ENCODE results near the gene FRYL.
"Not testable (repeated sequence)": the region's sequence is repeated elsewhere in the genome, so short reads cannot be mapped to it uniquely, and the experiment has no call there.

Gene FRYL

DNA sequence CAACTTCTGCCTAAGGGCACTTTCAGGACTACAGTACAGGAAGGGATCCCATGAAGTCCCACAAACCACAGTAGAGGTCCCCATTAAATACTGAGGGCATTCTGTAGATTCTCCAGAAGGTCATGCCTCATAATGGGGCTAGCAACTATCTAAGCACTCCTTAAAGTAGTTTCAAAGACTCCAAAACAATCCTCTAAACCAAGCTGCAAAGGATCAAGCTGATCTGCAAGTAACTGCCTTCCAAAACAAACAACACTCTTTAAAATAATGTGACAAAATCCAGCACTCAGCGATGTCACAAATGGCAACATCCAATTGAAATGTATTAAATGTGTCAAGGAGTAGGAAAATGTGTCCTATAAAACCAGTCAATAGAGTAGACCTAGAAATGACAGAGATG is 118.7 kb downstream of the FRYL start:
- DNase-seq (ENCODE audit: low spot score), result no peak

DNA sequence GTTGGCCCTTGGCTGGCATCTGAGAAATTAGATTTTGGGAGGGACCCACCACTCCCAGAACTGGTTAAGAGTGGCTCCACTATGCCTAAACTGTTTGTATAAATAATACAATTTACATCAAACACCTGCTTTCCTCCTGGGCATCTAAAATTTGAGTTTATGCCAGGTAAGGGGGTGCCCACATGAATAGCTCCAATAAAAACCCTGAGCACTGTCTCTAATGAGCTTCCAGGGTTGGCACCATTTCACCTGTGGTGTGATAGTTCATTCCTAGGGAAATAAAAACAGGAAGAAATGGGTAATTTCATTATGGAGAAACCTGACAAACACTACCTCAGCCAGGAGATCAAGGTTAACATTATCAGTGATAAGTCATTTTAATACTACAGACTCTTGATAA is 119.7 kb downstream of the FRYL start:
- DNase-seq (ENCODE audit: low spot score), result no peak

DNA sequence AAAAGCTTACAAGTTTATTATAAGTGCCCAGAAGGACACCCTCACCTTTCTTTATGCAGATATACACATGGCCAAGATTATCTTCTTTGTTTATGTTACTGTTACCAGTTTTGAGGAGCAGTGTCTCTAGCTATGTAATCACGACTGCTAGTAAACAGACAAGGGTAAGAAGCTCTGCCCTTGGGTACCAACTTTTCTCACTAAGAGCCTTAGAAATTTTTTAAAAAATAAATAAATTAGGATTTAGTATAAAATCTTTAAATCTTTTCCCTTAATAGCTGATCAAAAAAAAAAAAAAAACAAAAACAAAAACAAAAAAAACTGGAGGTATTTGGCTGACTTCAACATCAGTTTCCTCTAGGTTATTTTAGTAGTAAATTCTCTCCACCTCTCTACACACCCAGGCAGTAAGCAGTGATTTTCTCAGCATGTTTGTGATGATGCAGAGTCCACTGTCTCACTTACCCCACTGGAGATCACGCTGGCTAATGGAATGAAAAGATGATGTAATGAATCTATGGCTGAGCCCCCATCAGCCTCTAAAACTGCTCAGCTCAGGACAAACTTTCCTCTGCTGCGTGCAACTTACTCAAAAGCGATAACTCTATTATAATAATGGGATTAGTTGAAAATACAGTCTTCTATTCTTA is 125.9 kb downstream of the FRYL start:
- DNase-seq (ENCODE audit: low spot score), result no peak

- no peak for DNase-seq (ENCODE audit: low spot score)
These were observed 126.7 kb downstream of the FRYL start for GRCh38 chr4:48653217-48654014.

GRCh38 chr4:48651914-48652313 is 128.2 kb downstream of the FRYL start:
- no peak for DNase-seq (ENCODE audit: low spot score)

- DNase-seq (ENCODE audit: low spot score), result no peak
These were observed 130.6 kb downstream of the FRYL start for GRCh38 chr4:48649505-48649904.

DNA sequence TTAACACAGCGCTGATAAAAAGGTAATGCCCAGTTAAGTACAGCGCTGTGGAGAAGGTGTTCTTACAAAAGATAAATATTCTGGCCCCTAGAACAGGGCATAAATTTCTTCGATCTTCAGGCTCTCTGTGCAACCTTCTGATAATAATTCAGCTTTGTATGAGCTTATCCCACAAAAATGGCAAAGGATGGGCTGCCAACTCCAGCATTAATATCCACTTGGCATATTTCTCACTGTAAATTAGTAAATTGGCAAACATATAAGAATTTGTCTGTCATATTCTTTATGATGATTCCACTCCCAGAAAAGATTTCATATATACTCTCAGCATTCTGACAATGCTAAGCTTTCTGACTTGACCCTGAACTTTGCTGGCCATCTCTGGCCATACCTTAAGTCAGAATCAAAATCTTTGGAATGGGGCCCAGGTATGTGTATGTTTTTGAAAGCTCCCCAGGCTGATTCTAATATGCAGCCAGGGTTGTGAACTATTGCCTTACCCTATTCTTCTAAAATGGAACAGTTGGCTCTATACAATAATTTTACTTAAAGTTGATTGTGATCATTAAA is 134.8 kb downstream of the FRYL start:
- DNase-seq (ENCODE audit: low spot score), result no peak

DNA sequence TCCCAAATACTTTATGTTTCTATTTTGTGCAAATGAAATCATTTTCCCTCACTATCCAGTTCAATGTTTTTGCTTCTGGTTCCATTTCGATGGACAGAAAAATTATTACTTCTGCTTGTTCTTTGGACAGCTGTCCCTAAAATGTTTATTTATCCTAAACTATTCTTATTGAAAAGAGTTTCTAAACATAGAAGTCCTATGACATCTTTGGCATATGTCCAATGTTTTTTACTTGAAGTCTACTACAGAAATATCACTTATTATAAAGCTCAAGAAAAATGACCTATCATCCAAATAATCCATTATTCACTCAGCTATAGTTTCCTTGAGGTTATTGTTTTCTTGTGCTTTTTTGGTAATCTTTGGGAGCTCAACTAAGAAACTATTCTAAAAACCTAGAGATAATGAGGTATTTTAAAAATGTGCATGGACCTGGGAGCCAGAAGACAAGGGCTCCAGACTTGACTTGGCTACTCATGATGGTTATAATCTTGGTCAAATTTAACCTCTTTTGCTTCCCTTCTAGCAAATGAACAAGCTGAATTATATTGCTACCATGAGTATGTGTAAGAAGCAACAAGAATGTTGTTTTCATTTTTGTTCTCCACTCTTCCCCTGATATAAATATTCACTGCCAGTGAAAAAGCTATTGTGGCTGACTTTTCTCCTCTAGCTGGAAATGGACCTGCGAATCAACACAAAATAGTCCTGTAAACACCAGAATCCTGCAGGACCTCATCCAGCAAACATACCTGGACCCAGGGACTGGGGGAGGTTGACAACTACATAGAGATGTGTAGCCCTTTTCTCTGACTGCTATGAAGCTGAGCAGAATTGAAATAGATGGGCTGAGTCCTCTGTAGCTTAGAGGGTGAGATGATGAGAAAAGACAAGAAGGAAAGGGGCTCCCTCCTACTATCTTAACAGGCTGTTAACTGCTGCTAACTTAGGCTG is 137.4 kb downstream of the FRYL start:
- no peak for DNase-seq (ENCODE audit: low spot score)

GRCh38 chr4:48641401-48641800 is 138.7 kb downstream of the FRYL start:
- DNase-seq (ENCODE audit: low spot score), result no peak

GRCh38 chr4:48640699-48641098 is 139.4 kb downstream of the FRYL start:
- DNase-seq (ENCODE audit: low spot score), result no peak

- DNase-seq (ENCODE audit: low spot score), result no peak
These were observed 139.9 kb downstream of the FRYL start for GRCh38 chr4:48640225-48640624.

DNA sequence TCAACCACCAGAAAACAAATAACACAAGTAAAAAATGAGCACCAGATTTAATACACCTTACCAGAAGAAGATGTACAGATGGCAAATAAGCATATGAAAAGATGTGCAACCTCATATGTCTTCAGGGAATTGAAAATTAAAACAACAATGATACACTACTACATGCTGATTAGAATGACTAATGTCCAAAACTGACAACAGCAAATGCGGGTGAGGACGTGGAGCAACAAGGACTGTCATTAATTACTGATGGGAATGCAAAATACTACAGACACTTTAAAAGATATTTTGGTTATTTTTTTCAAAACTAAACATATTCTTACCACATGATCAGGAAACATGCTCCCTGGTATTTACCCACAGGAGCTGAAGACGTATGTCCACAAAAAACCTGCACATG is 140.3 kb downstream of the FRYL start:
- DNase-seq (ENCODE audit: low spot score), result no peak

GRCh38 chr4:48638586-48638985 is 141.5 kb downstream of the FRYL start:
- not testable (repeated sequence) for DNase-seq (ENCODE audit: low spot score)

DNA sequence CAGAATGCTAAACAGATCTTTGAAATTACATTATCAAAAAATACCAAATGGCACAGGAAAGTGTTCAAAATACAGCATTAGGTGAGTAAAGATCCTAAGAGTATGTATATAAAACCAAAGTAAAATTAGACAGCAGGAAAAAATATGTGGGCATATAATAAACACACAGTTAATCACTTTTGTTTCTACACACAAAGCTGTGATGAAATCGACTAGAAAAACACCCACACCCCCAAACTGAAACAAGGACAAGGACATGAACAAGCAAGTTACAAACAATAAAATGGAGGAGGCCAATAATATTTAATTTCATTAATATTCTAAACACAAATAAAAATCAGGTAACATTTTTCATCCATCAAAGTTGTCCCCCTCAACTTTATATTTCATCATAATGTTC is 143.2 kb downstream of the FRYL start:
- no peak for DNase-seq (ENCODE audit: low spot score)

DNA sequence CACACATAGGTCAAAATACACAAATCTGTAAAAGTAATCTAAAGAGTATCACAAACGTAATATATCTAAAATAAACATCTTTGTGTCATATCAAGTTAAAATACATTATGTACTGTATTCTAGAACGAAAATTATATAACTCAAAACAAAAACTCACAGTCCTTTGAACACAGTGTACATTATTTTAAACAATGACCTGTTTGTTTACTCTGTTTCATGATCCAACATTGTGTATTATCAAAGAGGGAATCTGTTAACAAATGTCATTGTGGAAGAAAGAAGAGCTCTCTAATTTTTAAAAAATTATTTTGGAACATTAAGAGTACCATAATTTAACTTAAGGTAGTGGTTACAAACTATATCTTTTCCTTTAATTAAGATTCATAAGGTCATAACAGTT is 144.1 kb downstream of the FRYL start:
- DNase-seq (ENCODE audit: low spot score), result no peak

DNA sequence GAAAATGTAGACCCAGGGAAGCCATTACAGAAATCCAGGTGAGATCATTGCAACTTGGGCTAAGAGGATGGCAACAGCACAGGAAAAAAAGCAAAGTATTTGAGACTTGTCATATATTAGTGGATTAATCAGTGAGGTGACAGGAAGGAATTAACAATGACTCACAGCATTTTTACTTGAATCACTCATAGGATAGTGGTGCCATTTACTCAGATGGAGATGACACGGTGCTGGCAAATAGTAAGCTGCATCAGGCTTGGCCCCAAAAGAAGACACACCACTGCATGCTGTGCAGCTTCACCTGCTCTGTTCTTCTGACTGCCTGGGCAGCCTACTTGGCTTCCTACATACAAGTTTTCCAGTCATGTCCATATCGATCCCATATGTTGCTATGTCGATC is 144.8 kb downstream of the FRYL start:
- DNase-seq (ENCODE audit: low spot score), result no peak

DNA sequence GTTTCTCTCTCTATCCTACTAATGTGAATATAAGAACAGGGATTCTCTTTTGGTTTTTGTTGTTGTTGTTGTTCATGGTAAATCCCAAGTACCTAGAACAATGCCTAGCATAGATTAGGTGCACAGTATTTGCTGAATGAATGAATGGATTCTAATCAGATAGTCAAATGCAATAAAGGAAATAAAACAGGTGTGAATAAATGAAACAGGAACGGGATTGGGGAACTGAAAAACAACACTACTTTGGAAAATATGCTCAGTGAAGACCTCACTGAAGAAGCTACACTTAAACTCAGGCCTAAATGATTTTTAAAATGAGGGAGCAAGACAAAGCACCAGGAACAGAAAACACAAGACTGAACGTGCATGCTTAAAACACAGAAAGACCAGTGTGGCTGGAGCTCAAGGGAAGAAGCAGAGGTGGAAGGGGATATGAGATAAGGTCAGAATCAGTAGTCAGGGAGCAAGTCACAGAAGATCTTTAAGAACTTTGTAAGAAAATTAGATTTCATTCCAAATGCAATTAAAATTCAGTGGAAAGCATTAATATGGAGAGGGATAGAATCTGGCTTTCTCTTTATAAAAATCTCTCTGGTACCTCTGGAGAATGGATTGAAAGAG is 145.3 kb downstream of the FRYL start:
- DNase-seq (ENCODE audit: low spot score), result no peak

GRCh38 chr4:48633657-48634056 is 146.4 kb downstream of the FRYL start:
- DNase-seq (ENCODE audit: low spot score), result no peak

DNA sequence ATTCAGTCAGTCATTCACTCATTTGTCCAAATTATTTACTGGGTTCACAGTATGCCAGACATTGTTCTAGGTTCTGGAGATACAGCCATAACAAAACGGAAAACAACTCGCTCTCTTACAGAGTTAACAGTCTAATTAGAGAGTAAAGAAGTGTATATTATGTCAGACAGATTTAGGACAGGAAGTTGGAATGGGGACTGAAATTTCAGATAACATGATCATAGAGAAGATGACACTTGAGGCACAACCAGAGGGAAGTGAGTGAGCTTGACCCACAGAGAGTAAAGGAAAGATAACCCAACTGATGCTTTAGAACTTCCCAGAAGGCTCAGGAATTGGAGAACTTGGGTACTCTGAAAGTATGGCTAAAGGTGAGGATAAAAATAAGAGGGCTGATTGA is 150.6 kb downstream of the FRYL start:
- DNase-seq (ENCODE audit: low spot score), result no peak

DNA sequence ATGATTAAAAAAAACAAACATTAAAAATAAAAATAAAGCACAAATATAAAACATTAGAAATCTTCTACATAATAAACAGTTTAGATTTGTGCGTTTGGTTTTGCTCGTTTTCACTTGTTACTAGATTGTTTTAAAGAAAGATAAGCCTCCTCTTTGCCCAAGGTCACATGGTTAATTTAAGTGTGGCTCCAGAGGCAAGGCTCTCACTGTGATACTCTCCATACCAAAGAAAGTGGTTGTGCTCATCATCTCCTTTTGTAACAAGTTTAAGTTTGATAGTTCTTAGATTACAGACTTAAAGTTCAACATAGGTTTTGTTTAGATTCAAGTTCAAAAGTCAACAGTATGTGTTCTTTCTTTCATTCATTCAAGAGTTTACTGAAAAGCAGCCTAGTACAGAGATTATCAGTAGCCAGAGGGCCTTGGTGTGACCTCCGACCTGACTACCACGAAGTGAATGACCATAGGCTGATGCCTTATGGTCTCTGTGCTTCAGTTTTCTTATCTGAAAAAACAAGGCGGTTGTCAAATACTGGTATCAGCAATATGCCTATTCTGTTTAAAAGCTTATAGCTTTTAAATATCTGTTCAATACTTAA is 156.8 kb downstream of the FRYL start:
- peak; percentile 3 for DNase-seq (ENCODE audit: low spot score)

- no peak for DNase-seq (ENCODE audit: low spot score)
These were observed 159.2 kb downstream of the FRYL start for GRCh38 chr4:48620831-48621230.

All from HuH-7.5 (cell line).